Activated CD8-positive, alpha-beta memory T cell treated with anti-CD3 and anti-CD28 coated beads, Interleukin-2, amount 10 ng/mL, durations not matched to agents 7 days and 5 days (primary cell): Measurements from ENCODE around the gene TSPAN31. TPM values are rescaled to one million over a fixed set of nuclear protein-coding genes. Genes with fewer than 3 reads are reported as not detected.

Experiments used
- ATAC-seq: fragments of 150-1000 bp; cut with Tn5 transposase; one replicate; pipeline ENCODE4 v1.10.0; 2021; ENCODE audit warnings: moderate library complexity
- CTCF ChIA-PET: fragments of 350-600 bp; sonication (Branson Sonifier 250); formaldehyde crosslinking; loops from one replicate; lab custom pipeline; 2021; ENCODE audit warnings: antibody characterized with exemption; lab: Charles Lee
- DNase-seq: peaks from one replicate; pipeline ENCODE4 v3.0.0-alpha.2; 2020
- H3K27ac Mint-ChIP-seq: one replicate; pipeline ENCODE4 v1.8.0; 2021; ENCODE audit warnings: mild to moderate bottlenecking, mixed read lengths
- H3K27me3 Mint-ChIP-seq: one replicate; pipeline ENCODE4 v1.8.0; 2021; ENCODE audit warnings: mixed read lengths
- H3K36me3 Mint-ChIP-seq: one replicate; pipeline ENCODE4 v1.8.0; 2021; ENCODE audit warnings: mild to moderate bottlenecking, mixed read lengths
- H3K4me1 Mint-ChIP-seq: one replicate; pipeline ENCODE4 v1.8.0; 2021; ENCODE audit warnings: mixed read lengths
- H3K4me3 Mint-ChIP-seq: one replicate; pipeline ENCODE4 v1.8.0; 2021; ENCODE audit warnings: mild to moderate bottlenecking, moderate library complexity, mixed read lengths
- H3K9me3 Mint-ChIP-seq: one replicate; pipeline ENCODE4 v1.8.0; 2022; ENCODE audit warnings: low read depth, mixed read lengths
- total RNA-seq, 2 experiments: library from RNA; stranded (reverse); gene quantifications; one replicate each; pipeline ENCODE4 v1.2.3, GENCODE V29; 2021

Gene TSPAN31
- total RNA-seq, 2 experiments from 2014 or later = 10.0 to 19.4 TPM

DNA sequence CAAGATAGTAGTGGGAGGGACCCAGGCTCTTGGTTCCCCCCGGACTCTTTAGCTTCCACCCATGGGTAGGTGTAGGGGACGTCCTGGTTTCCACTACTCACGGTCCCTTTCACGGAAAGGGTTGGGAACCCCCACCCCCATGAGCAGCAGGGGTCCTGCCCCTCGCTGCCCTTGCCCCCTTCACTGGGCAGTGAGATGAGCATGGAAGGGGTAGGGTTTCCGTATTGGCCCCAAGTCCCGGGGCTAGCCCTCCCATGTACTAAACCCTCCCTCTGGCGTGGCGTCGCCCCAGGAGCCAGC is 19.0 kb upstream of the TSPAN31 start:
- H3K27me3 Mint-ChIP-seq = no peaks in the 10 kb centered on the region
- H3K9me3 Mint-ChIP-seq = no peaks in the 10 kb centered on the region
- no peak overlapping the region for H3K4me3 Mint-ChIP-seq
- CTCF ChIA-PET = interaction anchor here (1.0 to 2.0 kb wide), 3 partner anchors 15 to 31 kb away, joined by 3 to 6 read pairs (median 4); no protein-coding TSS in a partner anchor
- no peak for ATAC-seq
- peaks cover 38% of the 10 kb centered on the region for H3K36me3 Mint-ChIP-seq
- DNase-seq = no peak
- H3K27ac Mint-ChIP-seq = no peak overlapping the region
- peaks cover 2% of the 10 kb centered on the region for H3K4me1 Mint-ChIP-seq

DNA sequence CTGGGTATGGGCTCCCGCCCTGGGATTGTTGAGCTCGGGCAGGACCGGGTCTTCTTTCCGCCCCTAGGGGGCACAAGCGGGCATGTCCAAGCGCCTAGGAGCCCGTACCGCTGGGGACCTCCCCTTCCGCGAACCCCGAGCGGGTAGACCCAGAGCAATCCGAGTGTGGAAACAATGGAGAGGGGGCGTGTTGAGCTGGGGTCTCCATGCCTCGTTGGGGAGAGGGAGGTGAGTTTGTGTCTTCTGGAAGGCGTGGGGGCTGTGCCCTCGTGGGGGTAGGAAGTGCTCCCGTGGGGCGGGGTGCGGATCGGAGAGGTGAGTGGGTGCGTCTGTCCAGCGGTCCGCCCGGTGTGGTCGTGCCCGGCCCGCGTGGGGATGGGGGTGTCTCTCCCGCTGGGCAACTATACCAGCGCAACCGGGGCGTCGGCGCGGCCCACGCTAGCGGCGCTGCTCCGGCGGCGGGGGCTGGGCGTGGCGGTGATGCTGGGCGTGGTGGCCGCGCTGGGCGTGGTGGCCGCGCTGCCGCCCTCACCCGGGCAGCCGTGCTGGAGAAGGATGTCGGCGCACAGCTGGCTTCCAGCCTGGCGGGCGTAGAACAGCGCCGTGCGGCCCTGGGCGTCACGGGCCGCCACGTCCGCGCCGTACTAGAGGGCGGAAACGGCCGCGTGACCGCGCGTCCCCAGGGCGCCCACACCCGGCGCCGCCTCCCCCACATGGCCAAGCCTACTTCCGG is 18.5 kb upstream of the TSPAN31 start:
- ATAC-seq (peak; percentile 50), DNase-seq (peak; percentile 46)
- peak overlapping the region; percentile 28 for H3K4me3 Mint-ChIP-seq

GRCh38 chr12:57726884-57727757 is 17.7 kb upstream of the TSPAN31 start:
- DNase-seq = peak; percentile 39
- Mint-ChIP-seq H3K27me3 (no peaks in the 10 kb centered on the region), H3K27ac (no peak overlapping the region), H3K4me1 (peaks cover 2% of the 10 kb centered on the region), H3K36me3 (peaks cover 47% of the 10 kb centered on the region), H3K9me3 (no peaks in the 10 kb centered on the region), H3K4me3 (no peak overlapping the region)
- no peak for ATAC-seq
- CTCF ChIA-PET = interaction anchor here (1.1 kb wide), 1 partner anchor 38 kb away, joined by 3 read pairs; no protein-coding TSS in a partner anchor

More for the DNA sequence above, 18.5 kb upstream of the TSPAN31 start:
- CTCF ChIA-PET = interaction anchor here (1.0 to 2.0 kb wide), 4 partner anchors 14 to 38 kb away, joined by 3 to 6 read pairs (median 4); no protein-coding TSS in a partner anchor
- Mint-ChIP-seq H3K27ac (peak overlapping the region; percentile 15), H3K9me3 (no peaks in the 10 kb centered on the region), H3K27me3 (no peaks in the 10 kb centered on the region), H3K36me3 (peaks cover 42% of the 10 kb centered on the region), H3K4me1 (peaks cover 2% of the 10 kb centered on the region)

- H3K27me3 Mint-ChIP-seq = no peaks in the 10 kb centered on the region
Measured at GRCh38 chr12:57727758-57728395, 17.0 kb upstream of the TSPAN31 start.

DNA sequence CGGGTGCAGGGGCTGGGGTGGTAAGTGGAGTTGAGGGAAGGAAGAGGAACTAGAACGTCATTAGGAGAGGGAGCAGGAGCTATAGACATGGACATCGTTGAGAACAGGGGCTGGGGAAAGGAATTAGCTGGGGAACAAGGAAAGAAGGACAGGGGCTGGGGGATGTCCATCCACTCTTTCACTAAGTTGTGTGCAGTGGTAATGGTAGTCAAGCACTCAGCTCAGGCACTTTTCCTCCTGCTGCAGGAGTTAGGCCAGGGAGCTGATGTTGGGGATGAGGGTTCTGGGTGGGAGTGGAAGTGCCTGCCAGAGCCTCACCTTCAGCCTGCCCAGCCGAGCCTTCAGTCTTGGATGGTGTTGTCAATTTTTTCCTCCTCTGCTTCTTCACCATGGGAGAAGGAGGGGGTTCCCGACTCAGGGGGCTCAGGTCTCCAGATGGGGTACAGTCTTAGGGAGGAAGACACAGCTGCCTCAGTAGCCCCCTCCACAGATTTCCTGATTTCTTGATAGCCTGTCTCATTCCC is 15.5 kb upstream of the TSPAN31 start:
- H3K9me3 Mint-ChIP-seq = no peaks in the 10 kb centered on the region
- peaks cover 57% of the 10 kb centered on the region for H3K36me3 Mint-ChIP-seq
- DNase-seq = peak; percentile 37
- H3K27ac Mint-ChIP-seq = no peak overlapping the region
- H3K27me3 Mint-ChIP-seq = no peaks in the 10 kb centered on the region
- ATAC-seq = no peak
- H3K4me1 Mint-ChIP-seq = peaks cover 2% of the 10 kb centered on the region
- H3K4me3 Mint-ChIP-seq = no peak overlapping the region
- CTCF ChIA-PET = no interaction called here

More at GRCh38 chr12:57727758-57728395, 17.0 kb upstream of the TSPAN31 start:
- CTCF ChIA-PET = no interaction called here
- Mint-ChIP-seq H3K4me3 (no peak overlapping the region), H3K4me1 (peaks cover 2% of the 10 kb centered on the region), H3K9me3 (no peaks in the 10 kb centered on the region), H3K36me3 (peaks cover 49% of the 10 kb centered on the region), H3K27ac (peak overlapping the region; percentile 57)
- ATAC-seq (no peak), DNase-seq (peak; percentile 31)

GRCh38 chr12:57730336-57731067 is 14.3 kb upstream of the TSPAN31 start:
- no peak overlapping the region for H3K4me3 Mint-ChIP-seq
- H3K27ac Mint-ChIP-seq = no peak overlapping the region
- DNase-seq = no peak
- ATAC-seq = no peak
- no peaks in the 10 kb centered on the region for H3K4me1 Mint-ChIP-seq
- no peaks in the 10 kb centered on the region for H3K9me3 Mint-ChIP-seq
- H3K36me3 Mint-ChIP-seq = peaks cover 58% of the 10 kb centered on the region
- no peaks in the 10 kb centered on the region for H3K27me3 Mint-ChIP-seq
- CTCF ChIA-PET = interaction anchor here (1.4 to 3.1 kb wide), 2 partner anchors 11 to 12 kb away, joined by 3 to 13 read pairs; no protein-coding TSS in a partner anchor

DNA sequence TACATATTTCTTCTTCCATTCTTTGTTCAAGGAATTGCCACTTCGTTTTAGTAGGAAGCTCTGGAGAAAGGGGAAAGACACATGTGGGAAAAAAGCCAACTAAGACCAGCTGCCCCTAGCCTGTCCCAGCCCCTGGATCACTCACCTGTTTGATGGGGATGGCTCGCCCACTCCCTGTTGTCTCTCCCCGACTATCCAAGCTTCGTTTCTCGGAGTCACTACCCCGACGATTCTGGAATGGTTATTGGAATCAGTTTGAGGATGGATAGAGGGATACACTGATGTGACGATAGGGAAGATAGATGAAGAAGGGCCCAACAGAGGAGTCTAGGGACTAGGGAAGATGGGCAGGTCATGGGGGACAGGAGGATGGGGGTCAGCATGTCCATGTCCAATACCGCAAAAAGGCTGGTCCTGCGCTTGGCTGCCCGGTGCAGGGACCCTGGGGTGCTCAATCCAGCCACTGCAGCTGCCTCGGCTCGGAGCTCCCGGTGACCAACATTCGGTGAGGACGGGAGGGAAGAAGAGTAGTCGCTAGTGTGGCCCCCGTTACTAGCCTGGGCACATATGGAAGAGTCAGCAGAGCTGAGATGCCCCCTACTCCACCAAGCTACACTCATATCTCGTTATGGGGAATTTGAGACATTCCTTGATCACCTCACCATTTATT is 13.3 kb upstream of the TSPAN31 start:
- Mint-ChIP-seq H3K4me3 (no peak overlapping the region), H3K27me3 (no peaks in the 10 kb centered on the region), H3K27ac (no peak overlapping the region), H3K36me3 (peaks cover 58% of the 10 kb centered on the region), H3K4me1 (no peaks in the 10 kb centered on the region), H3K9me3 (no peaks in the 10 kb centered on the region)
- CTCF ChIA-PET = interaction anchor here (0.9 to 3.1 kb wide), 3 partner anchors 9 to 13 kb away, joined by 3 to 13 read pairs (median 3); no protein-coding TSS in a partner anchor
- ATAC-seq = no peak
- no peak for DNase-seq

DNA sequence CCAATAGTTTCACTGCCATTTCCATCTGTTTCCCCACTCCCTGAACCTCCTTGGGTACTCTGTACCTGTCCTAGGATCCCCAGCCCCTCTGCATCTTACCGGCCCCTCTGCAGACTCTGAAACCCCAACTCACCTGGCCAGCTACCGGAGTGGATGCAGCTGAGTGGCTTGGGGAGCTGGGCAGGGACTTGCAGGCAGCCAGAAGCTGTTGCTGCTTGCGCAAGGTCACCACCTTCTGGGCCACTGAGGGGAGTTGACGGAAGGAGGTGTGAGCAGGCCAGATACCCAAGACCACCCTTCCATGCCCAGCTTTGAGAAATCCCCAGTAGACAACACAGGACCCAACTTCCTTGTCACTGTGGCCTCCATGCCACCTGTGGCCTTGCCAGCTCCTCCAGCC is 12.6 kb upstream of the TSPAN31 start:
- Mint-ChIP-seq H3K4me3 (no peak overlapping the region), H3K27me3 (no peaks in the 10 kb centered on the region), H3K27ac (peak overlapping the region; percentile 47), H3K4me1 (no peaks in the 10 kb centered on the region), H3K36me3 (peaks cover 57% of the 10 kb centered on the region), H3K9me3 (no peaks in the 10 kb centered on the region)
- CTCF ChIA-PET = interaction anchor here (0.9 to 3.1 kb wide), 4 partner anchors 9 to 24 kb away, joined by 3 to 13 read pairs (median 3); no protein-coding TSS in a partner anchor
- no peak for DNase-seq
- no peak for ATAC-seq

GRCh38 chr12:57732726-57733593 is 11.9 kb upstream of the TSPAN31 start:
- H3K27me3 Mint-ChIP-seq = no peaks in the 10 kb centered on the region
- H3K9me3 Mint-ChIP-seq = no peaks in the 10 kb centered on the region
- no peaks in the 10 kb centered on the region for H3K4me1 Mint-ChIP-seq
- H3K27ac Mint-ChIP-seq = peak overlapping the region; percentile 7
- no peak for DNase-seq
- CTCF ChIA-PET = interaction anchor here (1.3 to 3.1 kb wide), 2 partner anchors 8 to 25 kb away, joined by 3 to 13 read pairs; no protein-coding TSS in a partner anchor
- no peak overlapping the region for H3K4me3 Mint-ChIP-seq
- ATAC-seq = no peak
- peaks cover 51% of the 10 kb centered on the region for H3K36me3 Mint-ChIP-seq

- Mint-ChIP-seq H3K36me3 (peaks cover 45% of the 10 kb centered on the region), H3K4me3 (no peak overlapping the region), H3K27ac (no peak overlapping the region), H3K27me3 (no peaks in the 10 kb centered on the region), H3K4me1 (peaks cover 1% of the 10 kb centered on the region), H3K9me3 (no peaks in the 10 kb centered on the region)
- CTCF ChIA-PET = interaction anchor here (3.1 kb wide), 1 partner anchor 7 kb away, joined by 13 read pairs; no protein-coding TSS in a partner anchor
- no peak for ATAC-seq
- DNase-seq = no peak
Measured at GRCh38 chr12:57733928-57734327, 10.9 kb upstream of the TSPAN31 start.

GRCh38 chr12:57734591-57734990 is 10.2 kb upstream of the TSPAN31 start:
- no peak for ATAC-seq
- Mint-ChIP-seq H3K27me3 (no peaks in the 10 kb centered on the region), H3K27ac (peak overlapping the region; percentile 9), H3K36me3 (peaks cover 47% of the 10 kb centered on the region), H3K4me1 (peaks cover 8% of the 10 kb centered on the region), H3K9me3 (no peaks in the 10 kb centered on the region), H3K4me3 (no peak overlapping the region)
- no peak for DNase-seq
- CTCF ChIA-PET = no interaction called here
